Stimulated activated CD4-positive, alpha-beta T cell treated with anti-CD3 and anti-CD28 coated beads, Interleukin-4, amount 100 ng/mL, for 4 hours (primary cell): ENCODE results near the gene UBLCP1.
A peak's percentile ranks its signal among the peaks of the same experiment; 100 is the strongest.
"Not testable (repeated sequence)": the region's sequence is repeated elsewhere in the genome, so short reads cannot be mapped to it uniquely, and the experiment has no call there.

Experiments
- DNase-seq, 2 experiments: peaks; one replicate each; pipeline ENCODE4 v3.0.0-alpha.2; 2020

UBLCP1 gene, protein sequence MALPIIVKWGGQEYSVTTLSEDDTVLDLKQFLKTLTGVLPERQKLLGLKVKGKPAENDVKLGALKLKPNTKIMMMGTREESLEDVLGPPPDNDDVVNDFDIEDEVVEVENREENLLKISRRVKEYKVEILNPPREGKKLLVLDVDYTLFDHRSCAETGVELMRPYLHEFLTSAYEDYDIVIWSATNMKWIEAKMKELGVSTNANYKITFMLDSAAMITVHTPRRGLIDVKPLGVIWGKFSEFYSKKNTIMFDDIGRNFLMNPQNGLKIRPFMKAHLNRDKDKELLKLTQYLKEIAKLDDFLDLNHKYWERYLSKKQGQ

GRCh38 chr5:159262859-159263568 is at the start of gene UBLCP1:
UBLCP1 (plus strand) TSS chr5:159263290; CDS start chr5:159268916, 5,626 bp downstream.
- DNase-seq = peak; percentile 67 to 73

DNA sequence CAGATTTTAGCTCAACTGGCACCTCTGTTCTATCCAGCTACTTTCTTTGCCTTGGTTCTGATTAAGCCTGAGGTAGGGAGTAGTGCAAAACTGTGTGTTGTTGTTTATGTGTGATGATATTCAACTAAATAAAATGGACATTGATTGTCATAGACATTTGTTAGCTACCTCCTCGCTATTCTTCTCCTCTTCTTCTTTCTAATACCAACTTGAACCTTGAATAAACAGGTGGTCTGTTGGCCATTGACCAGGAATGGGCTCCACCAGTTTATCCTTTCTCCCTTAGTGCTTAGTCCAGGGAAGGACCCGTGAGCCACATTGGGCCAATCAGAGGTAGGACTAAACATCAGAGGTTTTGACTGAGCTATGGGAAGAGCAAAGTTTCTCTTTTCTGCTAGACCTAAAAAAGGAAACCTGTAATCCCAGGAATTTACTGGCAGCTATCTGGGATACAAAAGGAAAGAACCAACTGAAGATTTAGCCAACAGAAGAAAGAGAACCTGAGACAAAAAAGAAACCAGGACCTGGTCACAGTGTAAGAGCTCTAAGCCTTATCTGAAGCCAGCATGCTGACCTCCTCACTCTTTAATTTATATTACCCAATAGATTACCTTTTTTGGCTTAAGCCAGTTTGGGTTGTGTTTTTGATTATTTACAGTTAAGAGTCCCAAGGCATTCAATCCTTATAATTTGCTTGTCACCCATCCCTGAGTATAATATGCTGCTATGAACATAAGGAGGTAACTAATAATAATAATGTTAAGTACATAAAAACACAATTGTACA is 48.4 kb upstream of the UBLCP1 start:
- DNase-seq = no peak

- DNase-seq = no peak
These were observed 47.2 kb upstream of the UBLCP1 start for GRCh38 chr5:159215886-159216285.

- no peak for DNase-seq
These were observed 46.6 kb upstream of the UBLCP1 start for GRCh38 chr5:159216454-159216853.

- no peak for DNase-seq
These were observed 45.9 kb upstream of the UBLCP1 start for GRCh38 chr5:159217236-159217635.

GRCh38 chr5:159218595-159219023 is 44.5 kb upstream of the UBLCP1 start:
- DNase-seq = no peak

- no peak for DNase-seq
These were observed 42.9 kb upstream of the UBLCP1 start for GRCh38 chr5:159220206-159220605.

DNA sequence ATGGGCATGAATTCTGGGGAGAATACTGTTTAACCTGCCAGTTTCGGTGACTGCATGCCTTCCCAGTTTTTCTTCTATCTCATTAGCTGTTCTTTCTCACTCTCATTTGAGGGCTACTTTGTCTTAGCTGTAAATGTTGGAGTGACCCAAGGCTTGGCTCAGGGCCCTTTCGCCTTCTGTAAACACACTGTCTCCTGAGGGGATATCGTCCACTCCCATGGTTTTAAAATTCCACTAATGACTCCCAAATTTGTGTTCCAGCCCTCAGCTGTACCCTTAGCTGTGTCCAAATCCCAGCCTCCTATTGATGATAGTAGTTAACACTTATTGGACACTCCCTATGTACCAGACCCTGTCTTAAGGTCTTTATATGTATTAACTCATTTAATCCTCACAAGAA is 39.6 kb upstream of the UBLCP1 start:
- no peak for DNase-seq

DNA sequence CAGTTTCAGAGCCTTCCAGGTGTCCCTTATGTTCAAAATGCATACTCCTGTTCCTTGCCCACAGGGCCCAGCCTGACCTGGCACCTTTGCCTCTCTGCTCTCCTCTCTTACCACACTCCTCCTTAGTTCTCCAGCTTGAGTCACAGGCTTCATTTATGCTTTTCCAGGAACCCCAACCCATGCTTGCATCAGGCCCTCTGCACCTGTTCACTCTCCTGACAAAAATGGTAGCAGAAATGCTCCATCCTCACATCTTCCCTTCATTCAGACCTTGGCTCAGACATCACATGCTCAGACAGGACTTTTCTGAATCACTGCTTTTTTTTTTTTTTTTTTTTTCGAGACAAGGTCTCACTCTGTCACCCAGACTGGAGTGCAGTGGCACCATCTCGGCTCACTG is 38.6 kb upstream of the UBLCP1 start:
- no peak for DNase-seq

DNA sequence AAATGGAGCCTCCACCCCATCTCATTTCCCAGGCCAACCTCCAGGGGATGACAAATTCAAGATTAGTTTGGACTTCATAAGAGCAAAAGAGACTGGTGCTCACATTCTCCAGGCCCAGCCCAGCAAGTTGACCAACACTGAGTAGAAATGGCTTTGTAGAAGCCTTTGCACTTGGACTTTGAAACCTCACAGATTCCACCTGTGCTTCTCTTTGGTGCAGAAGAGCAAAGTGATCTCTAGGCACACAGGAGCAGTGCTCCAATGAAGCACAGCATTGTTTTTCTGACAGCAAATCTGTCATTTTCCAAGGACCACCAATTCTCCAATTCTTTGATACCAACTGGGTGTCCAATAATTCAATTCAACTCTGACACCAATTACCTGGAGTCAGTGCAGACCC is 36.6 kb upstream of the UBLCP1 start:
- DNase-seq = no peak

DNA sequence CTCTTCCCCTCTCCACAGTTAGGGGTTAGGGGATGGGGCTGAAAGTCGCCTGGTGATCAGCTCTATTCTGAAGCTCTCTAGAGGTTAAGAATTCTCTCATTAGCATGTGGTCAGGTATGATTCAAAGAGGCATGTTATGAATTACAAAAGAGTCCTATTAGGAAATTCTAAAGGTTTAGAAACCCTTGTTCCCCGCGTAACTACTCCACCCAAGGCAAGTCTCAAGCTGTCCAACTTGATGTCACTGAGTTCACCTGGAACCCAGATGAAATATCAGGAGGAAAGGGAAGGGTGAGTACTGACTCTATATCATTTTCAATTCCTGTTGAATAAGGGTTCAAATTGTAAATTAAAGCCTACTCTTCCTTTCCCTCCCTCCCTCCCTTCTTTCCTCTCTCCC is 35.6 kb upstream of the UBLCP1 start:
- no peak for DNase-seq

GRCh38 chr5:159228097-159228496 is 35.0 kb upstream of the UBLCP1 start:
- not testable (repeated sequence) for DNase-seq

GRCh38 chr5:159230657-159231056 is 32.4 kb upstream of the UBLCP1 start:
- no peak for DNase-seq

DNA sequence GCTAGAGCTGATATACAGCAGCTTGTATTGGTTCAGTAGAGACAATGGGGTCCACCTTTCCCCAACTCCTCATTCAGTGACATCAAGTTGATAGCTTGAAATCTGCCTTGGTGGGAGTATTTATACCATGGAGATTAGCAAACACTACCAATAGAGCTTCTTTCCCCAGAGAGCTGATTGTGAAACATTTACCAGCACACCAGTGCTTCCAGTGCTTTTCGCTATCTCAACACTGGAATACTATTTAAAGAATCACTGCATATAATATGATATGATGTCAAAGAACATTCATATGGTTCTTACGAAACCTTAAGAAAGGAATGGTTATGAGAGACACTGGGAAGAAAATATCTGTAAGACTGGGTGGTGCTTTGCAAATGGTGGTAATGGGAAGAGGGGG is 31.9 kb upstream of the UBLCP1 start:
- DNase-seq = no peak

DNA sequence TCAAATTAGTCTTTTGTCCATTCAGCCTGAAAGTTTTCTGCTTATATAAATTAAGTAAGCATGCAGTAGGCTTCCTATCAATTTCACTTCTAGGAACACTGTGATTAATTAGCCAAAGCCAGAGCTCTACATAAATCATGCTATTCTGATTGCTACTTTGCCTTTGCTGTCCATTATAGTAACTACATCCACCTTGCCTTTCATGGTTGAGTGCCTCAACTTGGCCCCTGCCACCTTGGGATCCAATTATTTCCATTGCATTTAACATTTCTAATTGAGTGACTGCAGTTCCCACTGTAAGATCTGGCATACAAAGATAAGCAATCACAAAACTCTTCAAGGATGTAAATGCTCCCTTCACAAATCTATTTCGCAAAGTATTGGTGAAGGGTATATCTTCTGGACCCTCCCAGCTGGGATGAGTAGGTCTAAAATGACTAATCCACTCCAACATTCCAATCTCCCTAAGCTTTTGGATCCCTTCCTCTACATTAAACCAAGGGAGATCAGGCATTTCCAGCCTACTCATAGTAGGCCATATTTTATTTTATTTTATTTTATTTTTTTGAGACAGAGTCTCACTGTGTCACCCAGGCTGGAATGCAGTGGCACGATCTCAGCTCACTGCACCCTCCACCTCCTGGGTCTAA is 27.1 kb upstream of the UBLCP1 start:
- not testable (repeated sequence) for DNase-seq

DNA sequence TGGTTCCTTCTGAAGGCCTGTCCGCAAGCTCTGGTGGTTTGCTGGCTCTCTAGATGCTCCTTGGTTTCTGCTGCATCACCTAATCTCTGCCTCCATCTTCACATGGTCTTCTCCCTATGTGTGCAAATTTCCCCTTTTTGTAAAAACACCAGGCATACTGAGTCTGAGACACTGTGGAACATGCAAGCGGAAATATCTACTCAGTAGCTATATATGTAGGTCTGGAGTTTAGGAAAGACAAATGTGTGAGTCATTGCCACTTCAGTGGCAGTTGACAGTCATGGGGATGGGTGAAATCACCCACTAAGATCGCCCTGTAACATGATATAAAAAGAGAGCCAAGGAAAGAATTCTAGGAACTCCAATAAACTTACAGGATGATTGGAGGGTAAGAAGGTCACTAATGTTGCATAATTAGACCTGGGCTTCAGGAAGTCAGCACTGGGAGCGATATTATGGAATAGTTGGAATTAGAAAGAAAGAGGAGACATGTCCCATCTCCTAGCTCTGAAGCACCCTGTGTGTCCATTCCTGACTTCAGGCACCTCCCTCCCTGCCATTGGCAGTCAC is 22.7 kb upstream of the UBLCP1 start:
- peak in 1 of 2 experiments; percentile 24 for DNase-seq

DNA sequence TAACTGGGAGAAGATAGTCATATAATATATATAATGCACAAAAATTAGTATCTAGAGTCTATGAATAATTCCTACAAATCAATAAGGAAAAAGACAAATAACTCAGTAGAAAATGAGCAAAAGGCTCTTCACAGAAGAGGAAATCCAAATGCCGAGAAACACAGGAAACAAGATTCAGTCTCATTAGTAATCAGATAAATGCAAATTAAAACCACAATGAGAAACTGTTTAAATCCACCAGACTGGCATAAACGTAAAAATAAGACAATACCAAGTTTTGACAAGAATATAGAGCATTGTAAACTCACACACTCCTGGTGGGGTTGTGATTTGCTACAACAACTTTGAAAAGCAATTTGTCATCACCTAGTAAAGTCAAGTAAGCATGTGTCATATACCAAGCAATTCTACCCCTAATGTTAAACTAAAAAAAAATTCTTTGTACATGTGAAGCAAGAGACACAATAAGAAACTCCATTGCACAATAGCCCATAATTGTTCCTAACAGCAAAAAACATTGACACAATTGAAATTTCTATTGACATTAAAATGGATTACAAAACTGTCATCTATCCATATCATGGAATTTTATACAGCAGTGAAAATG is 21.0 kb upstream of the UBLCP1 start:
- DNase-seq = no peak

DNA sequence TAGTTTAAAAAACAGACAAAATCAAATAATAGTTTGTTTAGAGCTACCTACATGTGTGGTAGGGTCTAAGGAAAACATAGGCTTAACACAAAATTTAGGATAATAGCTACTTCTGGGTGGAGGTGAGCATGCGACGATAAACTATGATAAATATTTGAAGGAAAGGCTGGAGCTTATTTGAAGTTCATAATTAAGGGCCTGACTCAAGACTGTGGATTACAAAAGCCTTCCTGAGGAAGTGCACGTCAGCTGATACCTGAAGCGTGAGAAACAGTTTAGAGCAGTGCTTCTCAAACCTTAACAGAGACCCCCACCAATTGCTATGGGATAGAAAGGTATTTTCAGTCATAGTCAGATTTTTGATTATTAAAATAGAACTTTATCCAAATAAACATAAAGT is 20.4 kb upstream of the UBLCP1 start:
- DNase-seq = no peak

- no peak for DNase-seq
These were observed 19.7 kb upstream of the UBLCP1 start for GRCh38 chr5:159243385-159243784.

DNA sequence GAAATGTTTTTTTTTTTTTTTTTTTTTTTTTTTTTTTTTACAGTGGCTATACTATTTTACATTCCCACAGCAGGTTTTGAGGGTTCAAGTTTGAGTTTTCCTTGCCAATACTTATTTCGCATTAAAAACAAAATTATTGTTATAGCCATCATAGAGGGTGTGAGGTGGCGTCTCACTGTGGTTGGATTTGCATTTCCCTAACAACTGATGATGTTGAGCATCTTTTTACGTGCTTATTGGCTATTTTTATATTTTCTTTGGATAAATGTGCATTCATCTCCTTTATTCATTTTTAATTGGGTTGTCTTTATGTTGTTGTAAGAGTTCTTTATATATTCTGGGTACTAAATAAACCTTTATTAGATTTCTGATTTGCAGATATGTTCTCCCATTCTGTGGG is 18.9 kb upstream of the UBLCP1 start:
- DNase-seq = no peak

DNA sequence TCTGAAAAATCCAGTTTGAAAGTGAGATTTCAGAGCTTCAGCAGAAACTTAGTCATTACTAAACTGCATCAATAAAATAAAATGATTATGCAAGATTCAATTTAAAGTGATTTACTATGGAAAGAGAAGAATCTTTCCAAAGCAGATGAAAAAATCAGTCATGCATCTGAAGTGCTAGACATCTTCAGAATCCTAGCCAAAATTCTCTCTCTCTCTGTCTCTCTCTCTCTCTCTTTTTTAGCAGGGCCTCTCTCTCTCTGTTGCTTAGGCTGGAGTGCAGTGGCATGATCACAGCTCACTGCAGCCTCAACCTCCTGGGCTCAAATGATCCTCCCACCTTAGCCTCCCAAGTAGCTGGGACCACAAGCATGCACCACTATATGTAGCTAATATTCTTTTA is 18.2 kb upstream of the UBLCP1 start:
- DNase-seq = no peak

DNA sequence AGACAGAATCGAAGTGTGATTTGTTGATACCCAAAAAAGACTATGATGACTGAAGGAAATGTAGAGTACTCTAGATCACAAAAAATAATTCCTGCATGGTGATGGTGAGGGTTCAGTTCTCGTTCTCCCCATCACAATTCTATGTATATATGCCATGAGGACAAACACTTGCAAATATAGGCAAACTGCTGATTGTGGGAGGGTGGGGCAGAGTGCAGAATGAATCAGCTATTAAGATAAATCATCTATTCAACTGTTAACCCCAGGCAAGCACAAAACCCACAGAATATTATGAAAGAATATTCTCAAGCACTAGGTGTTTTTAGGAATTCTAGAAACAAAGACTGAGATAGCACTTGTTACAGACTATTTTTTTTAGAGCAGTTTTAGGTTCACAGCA is 13.9 kb upstream of the UBLCP1 start:
- DNase-seq = no peak
